Hindlimb muscle (tissue), 1 donor: ENCODE measurements around the gene KRT33A. TPM values are rescaled to one million over a fixed set of nuclear protein-coding genes. Genes with fewer than 3 reads are reported as not detected.

ENCODE experiments used
- DNase-seq: peaks from one replicate; pipeline ENCODE4 v3.0.0-alpha.2; 2013
- polyA plus RNA-seq: library from polyadenylated mRNA; unstranded; fragments of 120-200 nt; gene quantifications from one replicate; pipeline ENCODE4 v1.2.1, GENCODE V29; 2013; ENCODE audit not compliant: insufficient read length

Gene KRT33A
- polyA plus RNA-seq, 1 donor: not detected

DNA sequence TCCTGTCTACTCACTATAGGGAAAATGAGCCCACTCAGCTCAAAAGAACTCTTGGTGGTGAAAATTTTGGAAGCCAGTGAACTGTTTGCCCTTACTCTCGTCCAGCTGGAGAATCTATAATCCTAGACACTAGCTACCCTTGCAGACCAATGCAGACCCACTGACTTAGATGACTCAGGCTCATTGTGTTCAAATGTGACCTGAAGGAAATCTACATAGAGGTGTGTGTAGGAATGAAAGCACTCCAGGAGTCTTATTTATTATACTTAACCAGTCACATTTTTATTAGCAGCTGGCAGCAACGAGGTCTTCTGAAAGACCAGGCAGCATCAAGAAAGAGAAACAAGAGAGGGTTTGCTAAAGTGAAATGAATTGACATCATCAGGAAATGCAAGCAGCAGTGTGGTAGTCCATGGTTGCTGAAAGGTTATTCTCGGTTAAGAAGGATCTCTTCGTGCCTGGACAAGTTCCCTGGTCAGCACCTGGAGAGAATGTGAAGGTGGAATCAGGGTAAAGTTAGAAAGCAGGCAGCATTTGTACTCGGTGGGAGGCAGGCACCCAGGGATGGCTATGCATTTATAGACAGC lies 49.3 kb downstream of the KRT33A start:
- DNase-seq: no peak

DNA sequence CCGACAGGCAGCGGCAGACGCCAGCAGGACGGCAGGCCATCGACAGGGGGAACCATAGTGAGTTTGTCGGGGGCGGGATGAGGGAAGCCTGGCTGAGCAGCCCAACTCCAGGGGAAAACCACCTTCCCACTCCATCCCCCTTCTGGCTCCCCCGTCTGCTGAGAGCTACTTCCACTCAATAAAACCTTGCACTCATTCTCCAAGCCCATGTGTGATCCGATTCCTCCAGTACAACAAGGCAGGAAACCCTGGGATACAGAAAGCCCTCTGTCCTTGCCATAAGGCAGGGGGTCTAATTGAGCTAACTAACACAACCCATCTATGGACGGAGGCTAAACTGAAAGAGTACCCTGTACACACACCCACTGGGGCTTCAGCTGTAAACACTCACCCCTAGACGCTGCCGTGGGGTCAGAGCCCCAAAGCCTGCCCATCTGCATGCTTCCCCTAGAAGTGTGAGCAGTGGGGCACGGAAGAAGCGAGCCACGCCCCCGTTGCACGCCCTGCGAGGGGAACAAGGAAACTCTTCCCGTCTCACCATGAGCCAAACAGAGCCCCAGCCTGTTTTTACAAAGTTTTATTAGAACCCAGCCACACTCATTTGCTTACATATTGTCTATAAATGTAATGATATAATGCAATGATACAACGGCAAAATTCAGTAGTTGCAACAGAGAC lies 52.0 kb downstream of the KRT33A start:
- DNase-seq: no peak

DNA sequence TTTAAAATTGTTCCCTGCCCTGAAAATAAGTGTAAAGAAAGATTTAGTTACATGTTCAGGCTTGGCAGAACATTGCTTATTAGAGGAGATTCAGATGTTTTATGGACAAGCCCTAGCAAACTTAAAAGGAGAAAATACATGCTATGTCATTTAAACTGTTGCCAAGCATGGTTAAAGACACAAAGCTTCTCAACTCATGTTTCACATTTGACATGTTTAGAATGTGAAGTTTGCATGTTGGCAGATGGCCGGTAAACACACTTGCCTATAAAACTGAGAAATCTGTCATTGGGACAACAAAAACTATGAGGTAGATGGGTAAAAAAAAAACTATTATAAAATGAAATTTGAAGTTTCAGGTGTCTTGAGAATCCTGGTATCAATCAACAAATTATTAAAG lies 53.8 kb downstream of the KRT33A start:
- DNase-seq: no peak

Other genes with a start within 250 kb of the KRT33A start
- gene KRTAP4-16, start 248.6 kb downstream of the KRT33A start, polyA plus RNA-seq: not detected
- gene KRTAP4-9, start 245.4 kb downstream of the KRT33A start, polyA plus RNA-seq: not detected
- gene KRTAP4-11, start 232.5 kb downstream of the KRT33A start, polyA plus RNA-seq: not detected
- gene KRTAP4-12, start 226.6 kb downstream of the KRT33A start, polyA plus RNA-seq: not detected
- not detected for gene KRTAP4-6, start 210.3 kb downstream of the KRT33A start, polyA plus RNA-seq
- gene KRTAP4-5, start 201.0 kb downstream of the KRT33A start, polyA plus RNA-seq: not detected
- gene KRTAP4-4, start 190.1 kb downstream of the KRT33A start, polyA plus RNA-seq: not detected
- gene KRTAP4-3, start 182.6 kb downstream of the KRT33A start, polyA plus RNA-seq: not detected
- not detected for gene KRTAP4-2, start 172.6 kb downstream of the KRT33A start, polyA plus RNA-seq
- not detected for gene KRTAP4-1, start 165.9 kb downstream of the KRT33A start, polyA plus RNA-seq
- gene KRTAP9-1, start 160.9 kb downstream of the KRT33A start, polyA plus RNA-seq: not detected
- gene KRTAP9-2, start 124.2 kb downstream of the KRT33A start, polyA plus RNA-seq: not detected
- not detected for gene KRTAP9-3, start 118.4 kb downstream of the KRT33A start, polyA plus RNA-seq
- gene KRTAP9-8, start 112.8 kb downstream of the KRT33A start, polyA plus RNA-seq: not detected
- not detected for gene KRTAP9-4, start 101.1 kb downstream of the KRT33A start, polyA plus RNA-seq
- not detected for gene KRTAP9-9, start 95.4 kb downstream of the KRT33A start, polyA plus RNA-seq
- 0.30 TPM for gene KRTAP9-6, start 85.5 kb downstream of the KRT33A start, polyA plus RNA-seq
- not detected for gene KRTAP9-7, start 75.1 kb downstream of the KRT33A start, polyA plus RNA-seq
- gene KRTAP29-1, start 48.0 kb downstream of the KRT33A start, polyA plus RNA-seq: not detected
- not detected for gene KRTAP16-1, start 41.5 kb downstream of the KRT33A start, polyA plus RNA-seq
- not detected for gene KRTAP17-1, start 35.1 kb downstream of the KRT33A start, polyA plus RNA-seq
- gene KRT33B, start 19.0 kb upstream of the KRT33A start, polyA plus RNA-seq: not detected
- gene KRT34, start 31.5 kb upstream of the KRT33A start, polyA plus RNA-seq: not detected
- 2.3 TPM for gene KRT31, start 46.8 kb upstream of the KRT33A start, polyA plus RNA-seq
- not detected for gene KRT37, start 73.8 kb upstream of the KRT33A start, polyA plus RNA-seq
- not detected for gene KRT38, start 90.2 kb upstream of the KRT33A start, polyA plus RNA-seq
- gene KRT32, start 116.6 kb upstream of the KRT33A start, polyA plus RNA-seq: not detected
- not detected for gene KRT35, start 130.3 kb upstream of the KRT33A start, polyA plus RNA-seq
- gene KRT36, start 139.1 kb upstream of the KRT33A start, polyA plus RNA-seq: not detected
- gene KRT13, start 154.8 kb upstream of the KRT33A start, polyA plus RNA-seq: 1.9 TPM
- gene KRT15, start 168.1 kb upstream of the KRT33A start, polyA plus RNA-seq: 3.2 TPM
- 1.2 TPM for gene KRT19, start 177.5 kb upstream of the KRT33A start, polyA plus RNA-seq
- not detected for gene KRT9, start 221.2 kb upstream of the KRT33A start, polyA plus RNA-seq
- gene KRT14, start 236.1 kb upstream of the KRT33A start, polyA plus RNA-seq: 2.5 TPM